ENCODE data around the gene NR4A2. TPM values are rescaled to one million over a fixed set of nuclear protein-coding genes. Genes with fewer than 3 reads are reported as not detected.

The NR4A2 gene
- total RNA-seq, 1 experiment from 2014 or later, result 12.0 TPM

DNA sequence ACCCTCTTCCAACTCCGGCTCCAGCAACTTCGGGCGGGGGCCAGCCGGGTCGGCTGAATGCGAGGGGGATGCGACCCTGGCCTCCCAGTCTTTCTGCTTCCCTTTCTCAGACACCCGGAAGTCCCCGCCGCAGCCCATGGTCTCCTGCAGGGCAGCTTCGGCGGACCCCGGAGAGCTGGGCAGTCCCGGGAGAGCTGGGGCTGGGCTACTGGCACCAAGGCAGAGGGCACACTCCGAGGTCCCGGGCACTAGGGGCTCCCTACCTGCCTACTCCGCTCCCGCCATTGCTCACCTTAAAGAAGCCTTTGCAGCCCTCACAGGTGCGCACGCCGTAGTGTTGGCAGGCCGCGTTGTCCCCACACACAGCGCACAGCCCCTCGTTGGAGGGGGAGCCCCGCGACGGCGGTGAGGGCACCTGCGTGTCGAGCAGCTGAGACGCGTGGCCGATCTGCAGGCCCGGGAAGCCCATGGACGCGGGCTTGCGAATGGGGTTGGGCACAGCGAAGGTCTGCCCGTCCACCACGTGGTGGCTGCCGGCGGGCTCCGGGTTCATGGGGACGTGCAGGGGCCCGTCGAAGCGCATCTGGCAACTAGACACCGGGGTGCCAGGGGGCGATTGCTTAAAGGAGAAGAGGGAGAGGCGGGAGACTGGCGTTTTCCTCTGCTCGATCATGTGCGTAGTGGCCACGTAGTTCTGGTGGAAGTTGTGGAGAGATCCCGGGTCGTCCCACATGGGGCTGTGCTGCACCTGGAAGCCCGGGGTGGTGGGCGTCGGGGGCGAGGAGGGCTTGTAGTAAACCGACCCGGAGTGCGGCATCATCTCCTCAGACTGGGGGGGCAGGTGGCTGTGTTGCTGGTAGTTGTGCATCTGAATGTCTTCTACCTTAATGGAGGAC lies 3.2 kb downstream of the NR4A2 start:
- TF ChIP-seq, protein P1, sequence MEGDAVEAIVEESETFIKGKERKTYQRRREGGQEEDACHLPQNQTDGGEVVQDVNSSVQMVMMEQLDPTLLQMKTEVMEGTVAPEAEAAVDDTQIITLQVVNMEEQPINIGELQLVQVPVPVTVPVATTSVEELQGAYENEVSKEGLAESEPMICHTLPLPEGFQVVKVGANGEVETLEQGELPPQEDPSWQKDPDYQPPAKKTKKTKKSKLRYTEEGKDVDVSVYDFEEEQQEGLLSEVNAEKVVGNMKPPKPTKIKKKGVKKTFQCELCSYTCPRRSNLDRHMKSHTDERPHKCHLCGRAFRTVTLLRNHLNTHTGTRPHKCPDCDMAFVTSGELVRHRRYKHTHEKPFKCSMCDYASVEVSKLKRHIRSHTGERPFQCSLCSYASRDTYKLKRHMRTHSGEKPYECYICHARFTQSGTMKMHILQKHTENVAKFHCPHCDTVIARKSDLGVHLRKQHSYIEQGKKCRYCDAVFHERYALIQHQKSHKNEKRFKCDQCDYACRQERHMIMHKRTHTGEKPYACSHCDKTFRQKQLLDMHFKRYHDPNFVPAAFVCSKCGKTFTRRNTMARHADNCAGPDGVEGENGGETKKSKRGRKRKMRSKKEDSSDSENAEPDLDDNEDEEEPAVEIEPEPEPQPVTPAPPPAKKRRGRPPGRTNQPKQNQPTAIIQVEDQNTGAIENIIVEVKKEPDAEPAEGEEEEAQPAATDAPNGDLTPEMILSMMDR (conservative IDR thresholded peaks at IDR 0.05; ENCODE audit: low read depth, low read length), result no peak
- TF ChIP-seq EZH2phosphoT487 (IDR thresholded peaks at IDR 0.05; ENCODE audit: borderline replicate concordance, low read length) (no peak), EZH2 (IDR thresholded peaks at IDR 0.05; ENCODE audit: low read length, unreplicated experiment) (no peak)
- intact Hi-C loops (cut with micrococcal nuclease), result no loop called here
- Histone ChIP-seq H3F3A (ENCODE audit: low read length, unreplicated experiment) (no peaks in the 10 kb centered on the region), H3K27me3 (ENCODE audit: low read length) (no peaks in the 10 kb centered on the region), H2AFZ (ENCODE audit: low read length) (no peak overlapping the region), H3K36me3 (ENCODE audit: low read depth, low read length) (no peaks in the 10 kb centered on the region), H3K4me2 (ENCODE audit: low read length) (no peak overlapping the region), H3K4me3 (ENCODE audit: low read length) (no peak overlapping the region), H4K20me1 (ENCODE audit: low read length) (peaks cover 25% of the 10 kb centered on the region), H3K4me1 (ENCODE audit: insufficient read depth, low read length) (peaks cover 6% of the 10 kb centered on the region; the same call in 1 of the 2 replicates), H3K79me2 (ENCODE audit: low read length) (no peaks in the 10 kb centered on the region), H3K9me2 (replicated peaks; ENCODE audit: low read length) (no peaks in the 10 kb centered on the region), H3K9ac (ENCODE audit: low read length) (no peak overlapping the region), H3K27ac (ENCODE audit: low read length) (no peak overlapping the region), H3K9me3 (ENCODE audit: low read length) (no peaks in the 10 kb centered on the region)
- ChIA-PET CTCF (no interaction called here), POLR2A (ENCODE audit: unreplicated experiment) (no interaction called here)
- DNase-seq (no peak), ATAC-seq (no peak)
- no TSS peak for BruUV-seq (replicated peaks)

DNA sequence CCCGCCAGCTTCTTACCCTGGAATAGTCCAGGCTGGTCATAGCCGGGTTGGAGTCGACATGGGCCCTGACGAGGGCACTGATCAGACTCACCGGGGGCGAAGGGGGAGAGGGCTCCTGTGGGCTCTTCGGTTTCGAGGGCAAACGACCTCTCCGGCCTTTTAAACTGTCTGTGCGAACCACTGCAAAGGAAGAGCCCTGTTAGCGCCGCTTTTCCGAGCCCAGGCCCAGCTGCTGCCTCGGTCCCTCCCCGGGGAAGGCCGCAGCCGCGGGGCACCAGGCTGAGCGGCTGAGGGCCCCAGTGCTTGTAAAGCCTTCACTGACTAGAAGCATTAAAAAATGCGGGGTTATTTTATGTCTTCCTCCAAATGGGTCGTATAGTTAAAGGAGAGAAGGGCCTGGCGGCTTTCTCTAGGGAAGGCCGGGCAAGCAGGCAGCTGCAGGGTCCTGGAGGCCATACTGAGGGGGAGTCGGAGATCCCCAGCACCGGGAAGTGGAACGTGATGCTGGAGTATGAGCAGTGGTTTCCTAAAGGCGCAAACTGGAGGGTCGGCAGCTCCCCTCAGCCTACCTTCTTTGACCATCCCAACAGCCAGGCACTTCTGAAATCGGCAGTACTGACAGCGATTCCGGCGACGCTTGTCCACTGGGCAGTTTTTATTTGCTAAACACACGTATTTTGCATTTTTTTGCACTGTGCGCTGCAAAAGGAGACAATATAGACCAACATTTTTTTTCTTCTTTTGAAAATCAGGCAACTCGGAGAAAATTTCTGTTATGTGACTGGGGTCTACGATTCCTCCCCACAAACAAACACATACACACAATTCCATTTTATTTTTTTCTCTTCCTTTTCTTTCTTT lies 4.5 kb downstream of the NR4A2 start:
- Histone ChIP-seq H3K9ac (ENCODE audit: low read length) (no peak overlapping the region), H3K4me2 (ENCODE audit: low read length) (no peak overlapping the region), H3K9me3 (ENCODE audit: low read length) (no peaks in the 10 kb centered on the region), H3K36me3 (ENCODE audit: low read depth, low read length) (no peaks in the 10 kb centered on the region), H3K27me3 (ENCODE audit: low read length) (no peaks in the 10 kb centered on the region), H3K4me1 (ENCODE audit: insufficient read depth, low read length) (peaks cover 6% of the 10 kb centered on the region; the same call in 1 of the 2 replicates), H3K79me2 (ENCODE audit: low read length) (no peaks in the 10 kb centered on the region), H3K27ac (ENCODE audit: low read length) (no peak overlapping the region), H3K4me3 (ENCODE audit: low read length) (no peak overlapping the region), H2AFZ (ENCODE audit: low read length) (no peak overlapping the region), H3K9me2 (replicated peaks; ENCODE audit: low read length) (no peaks in the 10 kb centered on the region), H3F3A (ENCODE audit: low read length, unreplicated experiment) (no peaks in the 10 kb centered on the region), H4K20me1 (ENCODE audit: low read length) (peaks cover 25% of the 10 kb centered on the region)
- intact Hi-C loops (cut with micrococcal nuclease), result no loop called here
- no peak for DNase-seq
- ChIA-PET POLR2A (ENCODE audit: unreplicated experiment) (no interaction called here), CTCF (no interaction called here)
- no TSS peak for BruUV-seq (replicated peaks)
- no peak for TF ChIP-seq EZH2 (IDR thresholded peaks at IDR 0.05; ENCODE audit: low read length, unreplicated experiment)
- TF ChIP-seq EZH2phosphoT487 (IDR thresholded peaks at IDR 0.05; ENCODE audit: borderline replicate concordance, low read length), result no peak
- TF ChIP-seq, protein P1 (conservative IDR thresholded peaks at IDR 0.05; ENCODE audit: low read depth, low read length), result no peak
- no peak for ATAC-seq

Measured in PC-3 (cell line).